T-cell (primary cell): ENCODE data around the gene CBFA2T2. TPM values are rescaled to one million over a fixed set of nuclear protein-coding genes. Genes with fewer than 3 reads are reported as not detected.
A peak's percentile ranks its signal among the peaks of the same experiment; 100 is the strongest.
"Not testable (repeated sequence)": the region's sequence is repeated elsewhere in the genome, so short reads cannot be mapped to it uniquely, and the experiment has no call there.

Source experiments
- ATAC-seq, 4 experiments: fragments of 200-7000 bp in 3 of 4; fragments of 150-1000 bp in 1 of 4; cut with Tn5 transposase; replicated peaks in 1 of 4; 1 replicate in 3 of 4; 2 replicates in 1 of 4; pipeline ENCODE4 v1.10.0; 2021; ENCODE audit warnings: moderate library complexity in 3 of 4, mild to moderate bottlenecking in 2 of 4, moderate number of reproducible peaks in 1 of 4
- CTCF ChIA-PET, 2 donors: fragments of 300-600 bp; sonication (Branson Sonifier 250); formaldehyde crosslinking; loops; one replicate each; lab custom pipeline; 2022; ENCODE audit warnings: antibody characterized with exemption in 2 of 2; lab: Charles Lee
- POLR2A ChIA-PET, 2 donors: fragments of 300-600 bp; sonication (Branson Sonifier 250); formaldehyde crosslinking; loops; one replicate each; lab custom pipeline; 2022; ENCODE audit warnings: antibody characterized with exemption in 2 of 2; lab: Charles Lee
- DNase-seq, 35 experiments: peaks; one replicate each; pipeline versions ENCODE4 v3.0.0 to v3.0.0-alpha.2; 2013 to 2023
- H3K27ac ChIP-seq: one replicate; pipeline ENCODE4 v1.5.1; 2013; ENCODE audit warnings: low read length
- H3K27me3 ChIP-seq, 2 experiments: replicated peaks in 1 of 2; 1 replicate in 1 of 2; 2 replicates in 1 of 2; pipeline versions ENCODE4 v1.6.1 to v1.7.0; 2013; ENCODE audit warnings: low read length in 1 of 2, mixed read lengths in 1 of 2; ENCODE audit not compliant: control insufficient read depth in 2 of 2, insufficient read depth in 2 of 2; ENCODE audit errors: extremely low read depth in 1 of 2
- H3K36me3 ChIP-seq, 2 donors: 1 replicate in 1 of 2; 2 replicates in 1 of 2; pipeline versions ENCODE4 v1.6.1 to v1.7.0; 2013; ENCODE audit warnings: low read length in 1 of 2; ENCODE audit not compliant: control insufficient read depth in 2 of 2, insufficient read depth in 1 of 2; ENCODE audit errors: extremely low read depth in 1 of 2
- H3K4me1 ChIP-seq, 2 experiments: 1 replicate in 1 of 2; 2 replicates in 1 of 2; pipeline versions ENCODE4 v1.6.1 to v1.7.0; 2013; ENCODE audit warnings: low read length in 2 of 2, mixed read lengths in 1 of 2; ENCODE audit not compliant: insufficient read depth in 2 of 2, control insufficient read depth in 1 of 2; ENCODE audit errors: extremely low read depth in 1 of 2
- H3K4me3 ChIP-seq, 2 donors: 1 replicate in 1 of 2; 2 replicates in 1 of 2; pipeline versions ENCODE4 v1.5.1 to v1.7.0; 2013; ENCODE audit warnings: mild to moderate bottlenecking in 2 of 2, low read length in 1 of 2, moderate library complexity in 1 of 2; ENCODE audit not compliant: control insufficient read depth in 1 of 2; ENCODE audit errors: extremely low read depth in 1 of 2
- H3K9me3 ChIP-seq: 2 replicates; pipeline ENCODE4 v1.7.0; 2013
- H3K27ac Mint-ChIP-seq, 2 donors: one replicate each; pipeline ENCODE4 v1.8.0; 2020 to 2021; ENCODE audit warnings: mild to moderate bottlenecking in 2 of 2, mixed read lengths in 2 of 2
- H3K27me3 Mint-ChIP-seq, 2 donors: one replicate each; pipeline ENCODE4 v1.8.0; 2021 to 2022; ENCODE audit warnings: mixed read lengths in 2 of 2
- H3K36me3 Mint-ChIP-seq: one replicate; pipeline ENCODE4 v1.8.0; 2021; ENCODE audit warnings: mixed read lengths
- H3K4me1 Mint-ChIP-seq, 3 donors: one replicate each; pipeline ENCODE4 v1.8.0; 2020 to 2022; ENCODE audit warnings: mixed read lengths in 3 of 3, mild to moderate bottlenecking in 1 of 3
- H3K4me3 Mint-ChIP-seq, 3 donors: one replicate each; pipeline ENCODE4 v1.8.0; 2020 to 2022; ENCODE audit warnings: mild to moderate bottlenecking in 3 of 3, mixed read lengths in 3 of 3, moderate library complexity in 3 of 3
- H3K9me3 Mint-ChIP-seq, 3 donors: one replicate each; pipeline ENCODE4 v1.8.0; 2020 to 2022; ENCODE audit warnings: mixed read lengths in 3 of 3
- WGBS: methylation state at CpG from one replicate; pipeline ENCODE4 v1.1.5; 2013; ENCODE audit warnings: missing lambda C conversion rate; ENCODE audit not compliant: insufficient coverage; 5-methylcytosine and 5-hydroxymethylcytosine counted together
- total RNA-seq, 35 experiments: library from RNA in 6 of 35; stranded (reverse) in 6 of 35; fragments of 120-200 nt in 1 of 35; gene quantifications; one replicate each; pipeline versions ENCODE4 v1.2.1 to v1.2.4 and lab custom pipeline; 2013 to 2026

CBFA2T2 gene
- total RNA-seq, 5 donors from 2014 or later (not counting 1 experiment from before 2014, with no cell fraction given) = 25.2 to 34.2 (median 31.0) TPM

- Mint-ChIP-seq H3K27ac (peak overlapping the region; percentile 13 to 28), H3K4me1 (peaks cover 13 to 19% (median 17%) of the 10 kb centered on the region in 3 donors), H3K9me3 (no peaks in the 10 kb centered on the region), H3K4me3 (no peak overlapping the region), H3K27me3 (no peaks in the 10 kb centered on the region), H3K36me3 (no peaks in the 10 kb centered on the region)
- no peaks in the 10 kb centered on the region for H3K27me3 ChIP-seq
- ChIA-PET POLR2A (no interaction called here), CTCF (no interaction called here)
- DNase-seq (no peak), ATAC-seq (no peak)
- H3K27ac ChIP-seq = no peak overlapping the region
- 92% methylated on average over 11 of the region's 17 CpGs for WGBS
- H3K4me3 ChIP-seq = no peak overlapping the region
- no peaks in the 10 kb centered on the region for H3K36me3 ChIP-seq
- no peaks in the 10 kb centered on the region for H3K9me3 ChIP-seq
- peaks cover 10 to 19% of the 10 kb centered on the region in 2 experiments for H3K4me1 ChIP-seq
Observed at GRCh38 chr20:33693741-33694638, 204.1 kb downstream of the CBFA2T2 start.

DNA sequence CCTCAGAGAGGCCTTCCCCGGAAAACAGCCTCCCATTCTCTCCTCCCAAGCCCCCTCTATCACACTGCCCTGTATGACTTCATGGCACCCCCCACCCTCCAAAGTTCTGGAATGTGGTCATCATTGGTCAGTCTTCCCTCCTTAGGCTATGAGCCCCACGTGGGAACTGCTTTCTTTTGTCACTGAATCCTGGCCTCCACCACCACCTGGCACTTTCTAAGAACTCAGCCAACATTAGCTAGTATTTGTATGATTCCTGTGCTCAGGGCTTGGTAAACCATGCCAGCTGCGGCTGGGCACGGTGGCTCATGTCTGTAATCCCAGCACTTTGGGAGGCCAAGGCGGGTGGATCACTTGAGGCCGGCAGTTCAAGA, 204.7 kb downstream of the CBFA2T2 start:
- H3K4me3 Mint-ChIP-seq = no peak overlapping the region
- no peak for DNase-seq
- no peaks in the 10 kb centered on the region for H3K27me3 Mint-ChIP-seq
- H3K36me3 ChIP-seq = no peaks in the 10 kb centered on the region
- H3K27ac Mint-ChIP-seq = peak overlapping the region in 1 of 2 donors; percentile 28
- H3K4me1 Mint-ChIP-seq = peaks cover 7 to 12% (median 11%) of the 10 kb centered on the region in 3 donors
- 88% methylated on average over 5 of the region's 6 CpGs for WGBS
- no peaks in the 10 kb centered on the region for H3K27me3 ChIP-seq
- ATAC-seq = no peak
- ChIA-PET CTCF (interaction anchor here in 1 of 2 donors (0.7 kb wide), 1 partner anchor 13 kb away, joined by 5 read pairs; no protein-coding TSS in a partner anchor), POLR2A (no interaction called here)
- H3K4me3 ChIP-seq = no peak overlapping the region
- H3K4me1 ChIP-seq = peaks cover 4 to 13% of the 10 kb centered on the region in 2 experiments
- no peaks in the 10 kb centered on the region for H3K9me3 ChIP-seq
- H3K36me3 Mint-ChIP-seq = no peaks in the 10 kb centered on the region
- no peak overlapping the region for H3K27ac ChIP-seq
- no peaks in the 10 kb centered on the region for H3K9me3 Mint-ChIP-seq

- DNase-seq (no peak), ATAC-seq (no peak)
- Mint-ChIP-seq H3K27me3 (no peaks in the 10 kb centered on the region), H3K4me3 (no peak overlapping the region), H3K36me3 (no peaks in the 10 kb centered on the region), H3K27ac (no peak overlapping the region), H3K9me3 (no peaks in the 10 kb centered on the region), H3K4me1 (peaks cover 0 to 3% (median 0%) of the 10 kb centered on the region in 3 donors)
- POLR2A ChIA-PET = no interaction called here
- H3K27ac ChIP-seq = no peak overlapping the region
- CTCF ChIA-PET = no interaction called here
- H3K36me3 ChIP-seq = no peaks in the 10 kb centered on the region
- no peaks in the 10 kb centered on the region for H3K9me3 ChIP-seq
- no CpG with 5 or more reads among the region's 4 CpGs for WGBS
- H3K27me3 ChIP-seq = no peaks in the 10 kb centered on the region
- no peak overlapping the region for H3K4me3 ChIP-seq
- no peaks in the 10 kb centered on the region for H3K4me1 ChIP-seq
Observed at GRCh38 chr20:33696448-33696847, 206.6 kb downstream of the CBFA2T2 start.

- WGBS = 92% methylated on average over 6 of the region's 8 CpGs
Observed at GRCh38 chr20:33697129-33697528, 207.2 kb downstream of the CBFA2T2 start.

DNA sequence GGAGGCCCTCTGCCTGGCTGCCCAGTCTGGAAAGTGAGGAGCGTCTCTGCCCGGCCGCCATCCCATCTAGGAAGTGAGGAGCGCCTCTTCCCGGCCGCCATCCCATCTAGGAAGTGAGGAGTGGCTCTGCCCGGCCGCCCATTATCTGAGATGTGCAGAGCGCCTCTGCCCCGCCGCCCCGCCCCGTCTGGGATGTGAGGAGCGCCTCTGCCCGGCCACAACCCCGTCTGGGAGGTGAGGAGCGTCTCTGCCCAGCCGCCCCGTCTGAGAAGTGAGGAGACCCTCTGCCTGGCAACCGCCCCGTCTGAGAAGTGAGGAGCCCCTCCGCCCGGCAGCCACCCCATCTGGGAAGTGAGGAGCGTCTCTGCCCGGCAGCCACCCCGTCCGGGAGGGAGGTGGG, 209.1 kb downstream of the CBFA2T2 start:
- H3K36me3 ChIP-seq, H3K9me3 Mint-ChIP-seq, POLR2A ChIA-PET, H3K4me3 Mint-ChIP-seq, H3K27me3 ChIP-seq, H3K4me1 ChIP-seq, H3K27me3 Mint-ChIP-seq, H3K27ac ChIP-seq, DNase-seq, H3K27ac Mint-ChIP-seq, H3K4me1 Mint-ChIP-seq, H3K4me3 ChIP-seq, H3K9me3 ChIP-seq, CTCF ChIA-PET, ATAC-seq, H3K36me3 Mint-ChIP-seq: not testable (repeated sequence)
- WGBS = 89% methylated on average over 7 of the region's 27 CpGs

More at GRCh38 chr20:33697129-33697528, 207.2 kb downstream of the CBFA2T2 start:
- ChIA-PET CTCF (no interaction called here), POLR2A (no interaction called here)
- DNase-seq (no peak), ATAC-seq (no peak)
- Mint-ChIP-seq H3K9me3 (no peaks in the 10 kb centered on the region), H3K27ac (no peak overlapping the region), H3K4me1 (peaks cover 0 to under 1% (median 0%) of the 10 kb centered on the region in 3 donors), H3K36me3 (no peaks in the 10 kb centered on the region), H3K27me3 (no peaks in the 10 kb centered on the region), H3K4me3 (no peak overlapping the region)
- H3K9me3 ChIP-seq = no peaks in the 10 kb centered on the region
- no peak overlapping the region for H3K4me3 ChIP-seq
- no peaks in the 10 kb centered on the region for H3K36me3 ChIP-seq
- H3K27ac ChIP-seq = no peak overlapping the region
- no peaks in the 10 kb centered on the region for H3K4me1 ChIP-seq
- no peaks in the 10 kb centered on the region for H3K27me3 ChIP-seq
